Measurements from ENCODE around the gene PKP4.
"Not testable (repeated sequence)": the region's sequence is repeated elsewhere in the genome, so short reads cannot be mapped to it uniquely, and the experiment has no call there.

PKP4 gene

GRCh38 chr2:158472829-158473228 is 16.1 kb downstream of the PKP4 start:
- DNase-seq (ENCODE audit: low read depth in 2 of 2): not testable (repeated sequence)

GRCh38 chr2:158473300-158473699 is 16.5 kb downstream of the PKP4 start:
- DNase-seq (ENCODE audit: low read depth in 2 of 2): not testable (repeated sequence)

GRCh38 chr2:158473719-158474392 is 17.1 kb downstream of the PKP4 start:
- DNase-seq (ENCODE audit: low read depth in 2 of 2): no peak

- not testable (repeated sequence) for DNase-seq (ENCODE audit: low read depth in 2 of 2)
Measured at GRCh38 chr2:158474526-158475011, 17.8 kb downstream of the PKP4 start.

GRCh38 chr2:158477202-158477601 is 20.4 kb downstream of the PKP4 start:
- DNase-seq (ENCODE audit: low read depth in 2 of 2): no peak

GRCh38 chr2:158478237-158478636 is 21.5 kb downstream of the PKP4 start:
- no peak for DNase-seq (ENCODE audit: low read depth in 2 of 2)

- no peak for DNase-seq (ENCODE audit: low read depth in 2 of 2)
Measured at GRCh38 chr2:158478816-158479215, 22.1 kb downstream of the PKP4 start.

GRCh38 chr2:158481116-158481515 is 24.4 kb downstream of the PKP4 start:
- no peak for DNase-seq (ENCODE audit: low read depth in 2 of 2)

GRCh38 chr2:158482594-158482993 is 25.8 kb downstream of the PKP4 start:
- no peak for DNase-seq (ENCODE audit: low read depth in 2 of 2)

- DNase-seq (ENCODE audit: low read depth in 2 of 2): no peak
Measured at GRCh38 chr2:158484892-158485556, 28.3 kb downstream of the PKP4 start.

- no peak for DNase-seq (ENCODE audit: low read depth in 2 of 2)
Measured at GRCh38 chr2:158486150-158486969, 29.6 kb downstream of the PKP4 start.

GRCh38 chr2:158486970-158487325 is 30.2 kb downstream of the PKP4 start:
- DNase-seq (ENCODE audit: low read depth in 2 of 2): no peak

GRCh38 chr2:158487419-158487818 is 30.7 kb downstream of the PKP4 start:
- DNase-seq (ENCODE audit: low read depth in 2 of 2): no peak

- no peak for DNase-seq (ENCODE audit: low read depth in 2 of 2)
Measured at GRCh38 chr2:158488442-158489216, 31.9 kb downstream of the PKP4 start.

- no peak for DNase-seq (ENCODE audit: low read depth in 2 of 2)
Measured at GRCh38 chr2:158489366-158490112, 32.8 kb downstream of the PKP4 start.

GRCh38 chr2:158491072-158491471 is 34.3 kb downstream of the PKP4 start:
- DNase-seq (ENCODE audit: low read depth in 2 of 2): no peak

GRCh38 chr2:158493458-158493857 is 36.7 kb downstream of the PKP4 start:
- no peak for DNase-seq (ENCODE audit: low read depth in 2 of 2)

- DNase-seq (ENCODE audit: low read depth in 2 of 2): no peak
Measured at GRCh38 chr2:158495175-158495574, 38.4 kb downstream of the PKP4 start.

- DNase-seq (ENCODE audit: low read depth in 2 of 2): no peak
Measured at GRCh38 chr2:158496986-158497385, 40.2 kb downstream of the PKP4 start.

- DNase-seq (ENCODE audit: low read depth in 2 of 2): no peak
Measured at GRCh38 chr2:158497486-158497885, 40.7 kb downstream of the PKP4 start.
